Loucy (cell line): Measurements from ENCODE around the gene LRRFIP1.

Source experiments
- CTCF ChIP-seq: fragments of 200-600 bp; sonication (generic); conservative IDR thresholded peaks from 2 replicates; pipeline ENCODE4 v1.5.1; 2014; ENCODE audit warnings: mild to moderate bottlenecking, antibody characterized with exemption, low read length
- EZH2phosphoT487 ChIP-seq: fragments of 200-600 bp; IDR thresholded peaks from 2 replicates; pipeline ENCODE4 v1.6.1; 2018; ENCODE audit warnings: antibody characterized with exemption, mild to moderate bottlenecking, moderate library complexity, borderline replicate concordance

- TF ChIP-seq CTCF (no peak), EZH2phosphoT487 (no peak)
Measured at GRCh38 chr2:237779521-237779920, 152.1 kb downstream of the LRRFIP1 start.
